Endothelial cell of umbilical vein (primary cell): ENCODE data around the gene MYO5B. TPM values are rescaled to one million over a fixed set of nuclear protein-coding genes. Genes with fewer than 3 reads are reported as not detected.

Experiments used
- BruUV-seq: library from RNA; stranded (reverse); fragments of 400-500 nt; replicated peaks from 2 replicates; lab custom pipeline; 2021; lab: Mats Ljungman, UMichigan
- CTCF ChIA-PET: fragments of 300-600, 350-600 bp; sonication (Branson Sonifier 250); formaldehyde crosslinking; loops from one replicate; lab custom pipeline; 2021; ENCODE audit warnings: antibody characterized with exemption, inconsistent platforms; lab: Charles Lee
- POLR2A ChIA-PET: fragments of 300-600, 350-600 bp; sonication (Branson Sonifier 250); formaldehyde crosslinking; loops from one replicate; lab custom pipeline; 2021; ENCODE audit warnings: antibody characterized with exemption, inconsistent platforms; lab: Charles Lee
- DNase-seq: peaks from one replicate; pipeline ENCODE4 v3.0.0-alpha.2; 2011; ENCODE audit warnings: low read depth, low spot score
- FAIRE-seq: peaks from 2 replicates; lab custom pipeline; 2011; peaks lifted over from hg19 to GRCh38; lab: Jason Lieb, UNC
- H2AFZ ChIP-seq: 2 replicates; pipeline ENCODE4 v1.6.0; 2012; ENCODE audit warnings: low read depth, low read length, control low read depth, inconsistent platforms
- H3K27ac ChIP-seq: 2 replicates; pipeline ENCODE4 v1.5.1; 2011; ENCODE audit warnings: low read depth, mild to moderate bottlenecking, control low read depth, low read length, moderate library complexity; ENCODE audit not compliant: insufficient read depth
- H3K27me3 ChIP-seq, 2 experiments: 2 replicates each; pipeline versions ENCODE4 v1.6.0 to v1.6.1; 2011; ENCODE audit warnings: low read length in 2 of 2, mixed read lengths in 1 of 2; ENCODE audit not compliant: control insufficient read depth in 2 of 2, insufficient read depth in 2 of 2
- H3K36me3 ChIP-seq, 2 experiments: 2 replicates in 1 of 2; 3 replicates in 1 of 2; pipeline ENCODE4 v1.5.1; 2011; ENCODE audit warnings: low read length in 2 of 2, mild to moderate bottlenecking in 1 of 2, moderate library complexity in 1 of 2; ENCODE audit not compliant: control insufficient read depth in 2 of 2, insufficient read depth in 2 of 2; ENCODE audit errors: extremely low read depth in 1 of 2
- H3K4me1 ChIP-seq: 3 replicates; pipeline ENCODE4 v1.5.1; 2011; ENCODE audit warnings: mild to moderate bottlenecking, low read length; ENCODE audit not compliant: control insufficient read depth, insufficient read depth; ENCODE audit errors: extremely low read depth
- H3K4me2 ChIP-seq: 2 replicates; pipeline ENCODE4 v1.6.1; 2011; ENCODE audit warnings: low read length, control low read depth, mixed read lengths; ENCODE audit not compliant: insufficient read depth
- H3K4me3 ChIP-seq, 3 experiments: fragments of 200-600 bp in 1 of 3; sonication (generic), shearing (Covaris generic) in 1 of 3; replicated peaks in 1 of 3; 2 replicates each; pipeline ENCODE4 v1.5.1; 2011 to 2016; ENCODE audit warnings: control low read depth in 3 of 3, low read length in 3 of 3, mild to moderate bottlenecking in 2 of 3, inconsistent platforms in 1 of 3, low read depth in 1 of 3, moderate library complexity in 1 of 3; ENCODE audit not compliant: insufficient read depth in 1 of 3
- H3K79me2 ChIP-seq: 2 replicates; pipeline ENCODE4 v1.6.0; 2012; ENCODE audit warnings: low read length, inconsistent platforms; ENCODE audit not compliant: control insufficient read depth, insufficient read depth
- H3K9ac ChIP-seq: replicated peaks from 2 replicates; pipeline ENCODE3; 2011; ENCODE audit warnings: low read length, control low read depth; ENCODE audit not compliant: insufficient read depth; ENCODE audit errors: extremely low read depth
- H3K9me1 ChIP-seq: replicated peaks from 3 replicates; pipeline ENCODE4 v1.6.0; 2011; ENCODE audit warnings: mild to moderate bottlenecking, low read length; ENCODE audit not compliant: control insufficient read depth, insufficient read depth; ENCODE audit errors: extremely low read depth
- H3K9me3 ChIP-seq: replicated peaks from 2 replicates; pipeline ENCODE4 v1.5.1; 2012; ENCODE audit warnings: low read length, inconsistent platforms; ENCODE audit not compliant: control insufficient read depth, insufficient read depth
- H4K20me1 ChIP-seq: replicated peaks from 2 replicates; pipeline ENCODE3; 2011; ENCODE audit warnings: mild to moderate bottlenecking, low read length; ENCODE audit not compliant: control insufficient read depth, insufficient read depth; ENCODE audit errors: extremely low read depth
- EZH2 ChIP-seq: IDR thresholded peaks from 2 replicates; pipeline ENCODE4 v1.6.1; 2012; ENCODE audit warnings: borderline replicate concordance, low read depth, mild to moderate bottlenecking, moderate library complexity, low read length, inconsistent platforms; ENCODE audit not compliant: severe bottlenecking
- FOS ChIP-seq: IDR thresholded peaks from 2 replicates; pipeline ENCODE4 v1.6.1; 2011; ENCODE audit warnings: mild to moderate bottlenecking, low read length, moderate library complexity, borderline replicate concordance; ENCODE audit not compliant: insufficient read depth
- GATA2 ChIP-seq: IDR thresholded peaks from 2 replicates; pipeline ENCODE4 v1.7.0; 2011; ENCODE audit warnings: low read depth, mild to moderate bottlenecking, moderate library complexity, mixed read lengths, low read length; ENCODE audit not compliant: insufficient read length, insufficient read depth
- JUN ChIP-seq: IDR thresholded peaks from 2 replicates; pipeline ENCODE4 v1.6.1; 2011; ENCODE audit warnings: borderline replicate concordance, low read depth; ENCODE audit not compliant: insufficient read length, insufficient read depth
- MYC ChIP-seq: IDR thresholded peaks from one replicate; pipeline ENCODE4 v1.6.1; 2011; ENCODE audit warnings: mild to moderate bottlenecking, low read depth, low read length
- POLR2A ChIP-seq: IDR thresholded peaks from 2 replicates; pipeline ENCODE4 v1.6.1; 2012; ENCODE audit warnings: low read depth, mild to moderate bottlenecking, control low read depth, low read length
- POLR2AphosphoS5 ChIP-seq: IDR thresholded peaks from 2 replicates; pipeline ENCODE4 v1.6.1; 2012; ENCODE audit warnings: low read depth, mild to moderate bottlenecking, control low read depth, low read length, moderate library complexity; ENCODE audit not compliant: insufficient read depth
- dilution Hi-C: fragments of 300-500 bp; cut with MboI; formaldehyde crosslinking; loops from one replicate; pipeline ENCODE4 v1.15.0; 2019; ENCODE audit warnings: low sequenced_read_pairs; ENCODE audit not compliant: extremely low pct_ligation_motif_present
- intact Hi-C: fragments of 100-400 bp; cut with micrococcal nuclease; formaldehyde crosslinking; loops from one replicate; pipeline ENCODE4 v1.10.0; 2022
- polyA plus RNA-seq, 4 experiments: library from polyadenylated mRNA; depleted of rRNA in 3 of 4; stranded (reverse) in 3 of 4; unstranded in 1 of 4; fragments of >200 nt; gene quantifications; 2 replicates each; pipeline versions ENCODE4 v1.2.1 to v1.2.3, GENCODE V29; 2011 to 2012; ENCODE audit warnings: missing spikeins in 1 of 4
- total RNA-seq: library from RNA; stranded (reverse); gene quantifications from 2 replicates; pipeline ENCODE4 v1.2.3, GENCODE V29; 2021
- TF ChIP-seq, protein P1 (sequence below), 2 donors: IDR thresholded peaks; 1 replicate in 1 of 2; 2 replicates in 1 of 2; pipeline ENCODE4 v1.5.1; 2011; ENCODE audit warnings: low read length in 2 of 2, mild to moderate bottlenecking in 2 of 2, moderate library complexity in 2 of 2, control low read depth in 1 of 2, inconsistent platforms in 1 of 2, low read depth in 1 of 2; ENCODE audit not compliant: insufficient read depth in 1 of 2; ENCODE audit errors: extremely low read depth in 1 of 2
- TF ChIP-seq, protein P2 (sequence below): IDR thresholded peaks from 2 replicates; pipeline ENCODE4 v1.6.1; 2011; ENCODE audit not compliant: insufficient read depth, insufficient read length

The MYO5B gene
- total and polyA plus RNA-seq, 2 donors (not counting 3 experiments of a cell fraction or from before 2014, with no cell fraction given) = 0.54 to 1.1 TPM

DNA sequence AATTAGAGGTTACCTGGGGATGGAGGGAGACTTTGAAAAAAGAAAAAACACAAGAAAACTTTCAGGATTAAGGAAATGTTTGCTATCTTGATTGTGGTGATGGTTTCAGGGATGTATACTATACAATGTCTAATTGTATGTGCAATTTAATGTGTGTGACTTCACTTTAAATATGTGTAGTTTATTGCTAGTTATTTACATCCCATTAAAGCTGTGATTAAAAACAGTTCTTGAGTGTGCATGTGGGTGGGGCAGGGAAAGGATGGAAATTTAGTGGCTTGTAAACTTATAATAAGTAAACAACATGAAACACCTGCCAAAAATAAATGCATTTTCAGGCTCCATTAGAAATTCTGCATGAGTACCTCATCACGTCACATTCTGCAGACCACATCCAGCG is 167.0 kb downstream of the MYO5B start:
- Histone ChIP-seq H3K36me3 (no peaks in the 10 kb centered on the region), H3K9me3 (no peaks in the 10 kb centered on the region), H4K20me1 (no peaks in the 10 kb centered on the region), H3K9ac (no peak overlapping the region), H3K4me3 (no peak overlapping the region), H3K27ac (no peak overlapping the region), H2AFZ (no peak overlapping the region), H3K4me2 (no peak overlapping the region), H3K9me1 (no peaks in the 10 kb centered on the region), H3K27me3 (peaks cover 0 to 3% of the 10 kb centered on the region in 2 experiments), H3K4me1 (no peaks in the 10 kb centered on the region), H3K79me2 (no peaks in the 10 kb centered on the region)
- intact Hi-C loops = no loop called here
- BruUV-seq = no TSS peak
- no peak for DNase-seq
- TF ChIP-seq POLR2A (no peak), EZH2 (no peak), JUN (no peak), POLR2AphosphoS5 (no peak), GATA2 (no peak), MYC (no peak), FOS (no peak)
- TF ChIP-seq, protein P1, sequence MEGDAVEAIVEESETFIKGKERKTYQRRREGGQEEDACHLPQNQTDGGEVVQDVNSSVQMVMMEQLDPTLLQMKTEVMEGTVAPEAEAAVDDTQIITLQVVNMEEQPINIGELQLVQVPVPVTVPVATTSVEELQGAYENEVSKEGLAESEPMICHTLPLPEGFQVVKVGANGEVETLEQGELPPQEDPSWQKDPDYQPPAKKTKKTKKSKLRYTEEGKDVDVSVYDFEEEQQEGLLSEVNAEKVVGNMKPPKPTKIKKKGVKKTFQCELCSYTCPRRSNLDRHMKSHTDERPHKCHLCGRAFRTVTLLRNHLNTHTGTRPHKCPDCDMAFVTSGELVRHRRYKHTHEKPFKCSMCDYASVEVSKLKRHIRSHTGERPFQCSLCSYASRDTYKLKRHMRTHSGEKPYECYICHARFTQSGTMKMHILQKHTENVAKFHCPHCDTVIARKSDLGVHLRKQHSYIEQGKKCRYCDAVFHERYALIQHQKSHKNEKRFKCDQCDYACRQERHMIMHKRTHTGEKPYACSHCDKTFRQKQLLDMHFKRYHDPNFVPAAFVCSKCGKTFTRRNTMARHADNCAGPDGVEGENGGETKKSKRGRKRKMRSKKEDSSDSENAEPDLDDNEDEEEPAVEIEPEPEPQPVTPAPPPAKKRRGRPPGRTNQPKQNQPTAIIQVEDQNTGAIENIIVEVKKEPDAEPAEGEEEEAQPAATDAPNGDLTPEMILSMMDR (IDR thresholded peaks at IDR 0.05; ENCODE audit: extremely low read depth in 1 of 2, insufficient read depth in 1 of 2, low read depth in 1 of 2, low read length in 2 of 2) = no peak
- TF ChIP-seq, protein P2, sequence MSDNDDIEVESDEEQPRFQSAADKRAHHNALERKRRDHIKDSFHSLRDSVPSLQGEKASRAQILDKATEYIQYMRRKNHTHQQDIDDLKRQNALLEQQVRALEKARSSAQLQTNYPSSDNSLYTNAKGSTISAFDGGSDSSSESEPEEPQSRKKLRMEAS = no peak
- FAIRE-seq = no peak
- ChIA-PET CTCF (interaction anchor here (0.6 kb wide), 1 partner anchor 1995 kb away, joined by 3 read pairs; no protein-coding TSS in a partner anchor), POLR2A (no interaction called here)
- dilution Hi-C loops = no loop called here
